HepG2 (cell line): ENCODE measurements around the gene MRPL51. TPM values are rescaled to one million over a fixed set of nuclear protein-coding genes. Genes with fewer than 3 reads are reported as not detected.
A peak's percentile ranks its signal among the peaks of the same experiment; 100 is the strongest.

Source experiments
- ATAC-seq: fragments of 200-7000 bp; cut with Tn5 transposase; 3 replicates; pipeline ENCODE4 v1.9.1; 2020; ENCODE audit warnings: mild to moderate bottlenecking, moderate library complexity
- BruUV-seq: library from RNA; stranded (reverse); fragments of 400-500 nt; replicated peaks from 2 replicates; lab custom pipeline; 2021; lab: Mats Ljungman, UMichigan
- CTCF ChIA-PET: fragments of 300-600 bp; formaldehyde crosslinking; extraction: SDS; loops from one replicate; lab custom pipeline; 2021; ENCODE audit warnings: low total read pairs, inconsistent platforms, low intra/inter-chr PET ratio; lab: Yijun Ruan, JAX
- POLR2A ChIA-PET: fragments of 350-600 bp; sonication (Branson Sonifier 250); formaldehyde crosslinking; loops from one replicate; lab custom pipeline; 2020; ENCODE audit warnings: antibody characterized with exemption, inconsistent platforms; lab: Yijun Ruan, JAX
- DNase-seq: peaks from one replicate; pipeline ENCODE4 v3.0.0-alpha.2; 2015; ENCODE audit warnings: low spot score
- FAIRE-seq: peaks from 3 replicates; lab custom pipeline; 2011; peaks lifted over from hg19 to GRCh38; lab: Jason Lieb, UNC
- H2AFZ ChIP-seq: one replicate; pipeline ENCODE4 v1.6.1; 2011; ENCODE audit warnings: low read length, inconsistent platforms
- H3K27ac ChIP-seq: fragments of 300-600 bp; 3 replicates; pipeline ENCODE4 v1.8.0; 2011; ENCODE audit warnings: mixed run types, mild to moderate bottlenecking, mixed read lengths, low read length, inconsistent platforms; ENCODE audit not compliant: insufficient read depth; ENCODE audit errors: extremely low read length
- H3K27me3 ChIP-seq, 2 experiments: fragments of 200-600 bp in 1 of 2; 2 replicates in 1 of 2; 3 replicates in 1 of 2; pipeline versions ENCODE4 v1.6.0 to v1.8.0; 2011; ENCODE audit warnings: low read length in 2 of 2, mild to moderate bottlenecking in 2 of 2, moderate library complexity in 2 of 2, inconsistent platforms in 1 of 2; ENCODE audit not compliant: insufficient read depth in 2 of 2, control insufficient read depth in 1 of 2
- H3K36me3 ChIP-seq, 2 experiments: fragments of 200-600 bp in 1 of 2; replicated peaks in 1 of 2; 2 replicates in 1 of 2; 3 replicates in 1 of 2; pipeline versions ENCODE4 v1.5.1 to v1.8.0; 2011; ENCODE audit warnings: low read length in 2 of 2, inconsistent platforms in 1 of 2; ENCODE audit not compliant: insufficient read depth in 2 of 2, control insufficient read depth in 1 of 2
- H3K4me1 ChIP-seq: 2 replicates; pipeline ENCODE4 v1.5.1; 2012; ENCODE audit warnings: low read length, inconsistent platforms; ENCODE audit not compliant: insufficient read depth
- H3K4me2 ChIP-seq: 2 replicates; pipeline ENCODE4 v1.6.0; 2011; ENCODE audit warnings: low read depth, low read length, inconsistent platforms
- H3K4me3 ChIP-seq, 3 experiments: fragments of 200-600 bp in 1 of 3; sonication (generic), shearing (Covaris generic) in 1 of 3; replicated peaks in 1 of 3; 2 replicates each; pipeline ENCODE4 v1.5.1; 2011 to 2016; ENCODE audit warnings: low read length in 3 of 3, inconsistent platforms in 2 of 3, low read depth in 2 of 3, mild to moderate bottlenecking in 2 of 3, control low read depth in 1 of 3, mixed read lengths in 1 of 3; ENCODE audit not compliant: insufficient read depth in 1 of 3
- H3K79me2 ChIP-seq: one replicate; pipeline ENCODE4 v1.6.1; 2011; ENCODE audit warnings: low read length, inconsistent platforms; ENCODE audit not compliant: insufficient read depth
- H3K9ac ChIP-seq: 2 replicates; pipeline ENCODE4 v1.6.0; 2011; ENCODE audit warnings: mild to moderate bottlenecking, low read depth, low read length, inconsistent platforms; ENCODE audit not compliant: insufficient read depth
- H3K9me3 ChIP-seq: 2 replicates; pipeline ENCODE4 v1.5.1; 2012; ENCODE audit warnings: mild to moderate bottlenecking, low read length
- H4K20me1 ChIP-seq: 2 replicates; pipeline ENCODE4 v1.6.0; 2011; ENCODE audit warnings: inconsistent platforms, mild to moderate bottlenecking, low read length, moderate library complexity; ENCODE audit not compliant: insufficient read depth
- AGO1 ChIP-seq: fragments of 200-400 bp; formaldehyde crosslinking; IDR thresholded peaks from 2 replicates; pipeline ENCODE4 v1.6.1; 2017; ENCODE audit warnings: mild to moderate bottlenecking, low read depth, low read length, moderate library complexity; ENCODE audit not compliant: poor library complexity, severe bottlenecking
- AGO2 ChIP-seq: fragments of 200-400 bp; formaldehyde crosslinking; optimal IDR thresholded peaks from 2 replicates; pipeline ENCODE3; 2017; ENCODE audit warnings: mild to moderate bottlenecking, low read depth, low read length, moderate library complexity
- DZIP1 ChIP-seq: sonication (generic); formaldehyde crosslinking; IDR thresholded peaks from 2 replicates; pipeline ENCODE4 v1.5.0; 2020; ENCODE audit warnings: mild to moderate bottlenecking, missing genetic modification reagents
- GZF1 ChIP-seq: sonication (generic); formaldehyde crosslinking; IDR thresholded peaks from 2 replicates; pipeline ENCODE4 v1.5.1; 2020; ENCODE audit warnings: mild to moderate bottlenecking, missing genetic modification reagents
- HNF4G ChIP-seq, 2 experiments: sonication (generic) in 1 of 2; formaldehyde crosslinking in 1 of 2; IDR thresholded peaks; 2 replicates each; pipeline versions ENCODE4 v1.4.0 to v1.6.1; 2011 to 2020; ENCODE audit warnings: borderline replicate concordance in 2 of 2, low read depth in 2 of 2, mild to moderate bottlenecking in 2 of 2, low read length in 1 of 2, missing genetic modification reagents in 1 of 2, moderate library complexity in 1 of 2
- RBFOX2 ChIP-seq: fragments of 200-400 bp; formaldehyde crosslinking; IDR thresholded peaks from 2 replicates; pipeline ENCODE4 v1.6.1; 2017; ENCODE audit warnings: low read depth, mild to moderate bottlenecking, low read length
- RBM22 ChIP-seq: fragments of 200-400 bp; formaldehyde crosslinking; optimal IDR thresholded peaks from 2 replicates; pipeline ENCODE3; 2017; ENCODE audit warnings: mild to moderate bottlenecking, low read length, moderate library complexity
- REL ChIP-seq: sonication (generic); formaldehyde crosslinking; conservative IDR thresholded peaks from 2 replicates; pipeline ENCODE4 v1.8.0; 2022; ENCODE audit warnings: mild to moderate bottlenecking, missing genetic modification reagents, moderate library complexity
- RFX1 ChIP-seq: fragments of 450-650 bp; IDR thresholded peaks from 2 replicates; pipeline ENCODE4 v1.6.1; 2017
- RFXAP ChIP-seq: sonication (generic); formaldehyde crosslinking; IDR thresholded peaks from 2 replicates; pipeline ENCODE4 v1.4.0; 2020; ENCODE audit warnings: missing genetic modification reagents, borderline replicate concordance
- ZNF644 ChIP-seq: IDR thresholded peaks from 2 replicates; pipeline ENCODE4 v1.6.1; 2016; ENCODE audit warnings: low read depth
- ZNF83 ChIP-seq: sonication (generic); formaldehyde crosslinking; IDR thresholded peaks from 2 replicates; pipeline ENCODE4 v1.4.0; 2020; ENCODE audit warnings: missing genetic modification reagents, mild to moderate bottlenecking, borderline replicate concordance
- WGBS: methylation state at CpG from one replicate; pipeline ENCODE4 v1.1.6; 2017; ENCODE audit warnings: low lambda C conversion rate; 5-methylcytosine and 5-hydroxymethylcytosine counted together
- in situ Hi-C: cut with HindIII; loops from 2 replicates; pipeline ENCODE4 v1.10.0; 2017; ENCODE audit warnings: low pct_unique_long_range_greater_than_20kb; ENCODE audit not compliant: extremely low pct_ligation_motif_present
- intact Hi-C: fragments of 100-400 bp; cut with micrococcal nuclease; formaldehyde crosslinking; loops from one replicate; pipeline ENCODE4 v1.10.0; 2022; ENCODE audit not compliant: unreplicated experiment
- polyA plus RNA-seq, 8 experiments: library from polyadenylated mRNA; depleted of rRNA in 3 of 8; stranded (reverse) in 7 of 8; unstranded in 1 of 8; fragments of >200 nt; fragmentation: Illumina TruSeq in 4 of 8; extraction: Trizol in 4 of 8; gene quantifications; 2 replicates each; pipeline versions ENCODE4 v1.2.1 to v1.2.3, GENCODE V29; 2011 to 2016; ENCODE audit warnings: low read depth in 4 of 8, missing spikeins in 1 of 8, mixed read lengths in 1 of 8; ENCODE audit not compliant: insufficient read depth in 1 of 8
- total RNA-seq, 5 experiments: library from RNA; depleted of rRNA; stranded (reverse); fragments of >200 nt; fragmentation: Illumina TruSeq; extraction: Trizol; gene quantifications; 2 replicates each; pipeline ENCODE4 v1.2.3, GENCODE V29; 2016; ENCODE audit warnings: low read depth in 1 of 5

The MRPL51 gene
- total and polyA plus RNA-seq, 2 of the 13 experiments (the other 11 are each of a cell fraction or from before 2014, with no cell fraction given), result 64.8 to 278 TPM

- peak overlapping the region; percentile 49 for H3K27ac ChIP-seq
These were observed 46.7 kb upstream of the MRPL51 start for GRCh38 chr12:6539707-6540134.

More at GRCh38 chr12:6539707-6540134, 46.7 kb upstream of the MRPL51 start:
- ChIA-PET CTCF (no interaction called here), POLR2A (interaction anchor here (1.0 to 7.3 kb wide), 5 partner anchors 15 to 156 kb away, joined by 3 to 108 read pairs (median 4); partner anchors contain the start of genes IFFO1, LTBR and VAMP1)
- DNase-seq (no peak), ATAC-seq (peak; percentile 2)
- no peaks in the 10 kb centered on the region; a peak in 1 of 5 replicates for H3K27me3 ChIP-seq
- in situ Hi-C loops, result loop anchor here (10.0 kb wide), 1 partner anchor 115 kb away; no protein-coding TSS in a partner anchor
- no peaks in the 10 kb centered on the region for H3K9me3 ChIP-seq
- no peak overlapping the region for H3K9ac ChIP-seq
- BruUV-seq, result no TSS peak
- no peak overlapping the region for H3K4me3 ChIP-seq
- H3K79me2 ChIP-seq, result peaks cover 22% of the 10 kb centered on the region
- 74% methylated on average over 6 of the region's 14 CpGs for WGBS
- H3K4me2 ChIP-seq, result no peak overlapping the region
- H4K20me1 ChIP-seq, result peaks cover 40% of the 10 kb centered on the region
- TF ChIP-seq DZIP1 (CRISPR knock-in tag) (0 out of 2 replicates have a peak, but pooled peaks have one; percentile 53), RFXAP (CRISPR knock-in tag) (no peak), AGO2 (peak; percentile 51), AGO1 (peak; percentile 52), RBM22 (peak; percentile 67), RBFOX2 (peak; percentile 14), RFX1 (no peak), HNF4G (IDR thresholded peaks at IDR 0.05; ENCODE audit: borderline replicate concordance, low read depth, low read length) (no peak), HNF4G (CRISPR knock-in tag; IDR thresholded peaks at IDR 0.05; ENCODE audit: borderline replicate concordance, low read depth) (no peak), ZNF644 (CRISPR knock-in tag) (no peak), REL (CRISPR knock-in tag) (no peak), ZNF83 (no peak), GZF1 (CRISPR knock-in tag) (no peak)
- TF ChIP-seq, all 625 proteins: peak for 5
- peaks cover 0 to 37% of the 10 kb centered on the region in 2 experiments; a peak in 4 of 5 replicates for H3K36me3 ChIP-seq
- no peak overlapping the region for H2AFZ ChIP-seq
- no peak for FAIRE-seq
- intact Hi-C loops, result loop anchor here (10.0 kb wide), 2 partner anchors 65 to 195 kb away; partner anchors contain the start of genes TNFRSF1A and VAMP1
- H3K4me1 ChIP-seq, result peaks cover 53% of the 10 kb centered on the region
